ENCODE results near the gene HSPA4. TPM values are rescaled to one million over a fixed set of nuclear protein-coding genes. Genes with fewer than 3 reads are reported as not detected.
A peak's percentile ranks its signal among the peaks of the same experiment; 100 is the strongest.

The HSPA4 gene
- total and polyA plus RNA-seq, 2 of the 13 experiments (the other 11 are each of a cell fraction or from before 2014, with no cell fraction given) = 36.6 to 231 TPM

DNA sequence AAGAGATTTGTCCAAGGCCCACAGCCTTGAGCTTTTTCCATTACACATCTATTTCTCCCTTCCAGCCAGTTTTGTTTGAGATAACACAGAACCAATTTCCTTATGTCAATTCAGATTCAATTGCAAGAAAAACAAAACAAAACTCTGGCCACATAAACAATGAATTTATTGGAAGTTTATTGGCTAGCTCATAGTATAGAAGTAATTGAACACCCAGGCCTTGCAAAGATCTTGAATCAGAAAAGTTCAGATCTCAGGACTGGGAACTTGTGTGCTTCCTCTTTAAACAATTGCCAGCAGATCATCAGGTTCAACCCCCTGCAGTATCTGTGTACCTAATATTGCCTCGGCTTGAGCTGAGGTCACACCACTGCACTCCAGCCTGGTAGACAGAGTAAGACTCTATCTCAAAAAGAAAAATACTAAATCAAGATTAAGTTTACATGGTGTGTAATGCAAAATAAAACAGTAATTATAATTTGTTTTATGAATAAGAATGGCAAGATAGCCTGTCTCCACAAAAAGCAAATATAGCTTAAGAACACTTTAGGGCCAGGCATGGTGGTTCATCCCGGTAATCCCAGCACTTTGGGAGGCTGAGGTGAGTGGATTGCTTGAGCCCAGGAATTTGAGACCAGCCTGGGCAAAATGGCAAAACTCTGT, 21.3 kb upstream of the HSPA4 start:
- no peaks in the 10 kb centered on the region for H4K20me1 ChIP-seq (ENCODE audit: insufficient read depth, low read length)
- FAIRE-seq (peak; percentile 76), ATAC-seq (peak; percentile 18; the same call in 1 of the 3 replicates), DNase-seq (ENCODE audit: low spot score) (no peak)
- intact Hi-C loops (cut with micrococcal nuclease; ENCODE audit: unreplicated experiment) = loop anchor here (5.0 kb wide), 1 partner anchor 68 kb away; the partner anchor contains the start of gene AFF4
- peaks cover 8% of the 10 kb centered on the region for H3K79me2 ChIP-seq (ENCODE audit: insufficient read depth, low read length)
- ChIA-PET CTCF (ENCODE audit: low intra/inter-chr PET ratio, low total read pairs) (no interaction called here), POLR2A (interaction anchor here (0.6 to 5.2 kb wide), 4 partner anchors 13 to 68 kb away, joined by 3 to 101 read pairs (median 4); partner anchors contain the start of genes AFF4 and HSPA4)
- no peaks in the 10 kb centered on the region for H3K36me3 ChIP-seq (replicated peaks in 1 of 2; ENCODE audit: control insufficient read depth in 1 of 2, insufficient read depth in 2 of 2, low read length in 2 of 2)
- 0 out of 2 replicates have a peak overlapping the region, but pooled peaks have one; percentile 34 for H3K9ac ChIP-seq (ENCODE audit: insufficient read depth, low read depth, low read length)
- peaks cover 77% of the 10 kb centered on the region for H3K4me1 ChIP-seq (ENCODE audit: insufficient read depth, low read length)
- peak overlapping the region in 1 of 3 experiments; percentile 10; a peak in 1 of 6 replicates for H3K4me3 ChIP-seq (replicated peaks in 1 of 3; ENCODE audit: insufficient read depth in 1 of 3, low read depth in 2 of 3, low read length in 3 of 3)
- in situ Hi-C loops (cut with HindIII; ENCODE audit: extremely low pct_ligation_motif_present, low pct_unique_long_range_greater_than_20kb) = no loop called here
- peak overlapping the region; percentile 61 for H3K4me2 ChIP-seq (ENCODE audit: low read depth, low read length)
- H3K27ac ChIP-seq (ENCODE audit: extremely low read length, insufficient read depth, low read length) = peak overlapping the region; percentile 55
- H2AFZ ChIP-seq (ENCODE audit: low read length) = no peak overlapping the region
- WGBS (ENCODE audit: low lambda C conversion rate) = 13% methylated on average over 2 of the region's 2 CpGs
- no TSS peak for BruUV-seq (replicated peaks)
- TF ChIP-seq ZNF672 (CRISPR knock-in tag; IDR thresholded peaks at IDR 0.05) (peak; percentile 93), RXRA (CRISPR knock-in tag; IDR thresholded peaks at IDR 0.05) (no peak), ZFP91 (CRISPR knock-in tag; IDR thresholded peaks at IDR 0.05; ENCODE audit: borderline replicate concordance) (peak; percentile 43; the same call in 1 of the 2 replicates), SAP130 (CRISPR knock-in tag; IDR thresholded peaks at IDR 0.05; ENCODE audit: low read depth) (peak; percentile 19; the same call in 1 of the 2 replicates), SOX13 (IDR thresholded peaks at IDR 0.05) (no peak), SOX13 (CRISPR knock-in tag; conservative IDR thresholded peaks at IDR 0.05 in 1 of 2, IDR thresholded peaks at IDR 0.05 in 1 of 2) (peak in 1 of 2 experiments; percentile 20; a peak in 1 of 4 replicates), SNAI1 (CRISPR knock-in tag; IDR thresholded peaks at IDR 0.05; ENCODE audit: borderline replicate concordance) (no peak), SOX6 (IDR thresholded peaks at IDR 0.05) (no peak), SOX6 (CRISPR knock-in tag; IDR thresholded peaks at IDR 0.05) (0 out of 2 replicates have a peak, but pooled peaks have one; percentile 28), ZNF747 (CRISPR knock-in tag; IDR thresholded peaks at IDR 0.05; ENCODE audit: borderline replicate concordance) (no peak), POGZ (CRISPR knock-in tag; IDR thresholded peaks at IDR 0.05) (0 out of 2 replicates have a peak, but pooled peaks have one; percentile 13), SP1 (IDR thresholded peaks at IDR 0.05) (no peak), SP1 (CRISPR knock-in tag; IDR thresholded peaks at IDR 0.05) (no peak), ZSCAN12 (CRISPR knock-in tag; IDR thresholded peaks at IDR 0.05) (no peak), HHEX (CRISPR knock-in tag; IDR thresholded peaks at IDR 0.05) (no peak), HNF4A (CRISPR knock-in tag; IDR thresholded peaks at IDR 0.05) (peak; percentile 18; the same call in 1 of the 2 replicates)
- TF ChIP-seq, protein P1, sequence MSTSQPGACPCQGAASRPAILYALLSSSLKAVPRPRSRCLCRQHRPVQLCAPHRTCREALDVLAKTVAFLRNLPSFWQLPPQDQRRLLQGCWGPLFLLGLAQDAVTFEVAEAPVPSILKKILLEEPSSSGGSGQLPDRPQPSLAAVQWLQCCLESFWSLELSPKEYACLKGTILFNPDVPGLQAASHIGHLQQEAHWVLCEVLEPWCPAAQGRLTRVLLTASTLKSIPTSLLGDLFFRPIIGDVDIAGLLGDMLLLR (CRISPR knock-in tag; IDR thresholded peaks at IDR 0.05) = no peak
- TF ChIP-seq, protein P2, sequence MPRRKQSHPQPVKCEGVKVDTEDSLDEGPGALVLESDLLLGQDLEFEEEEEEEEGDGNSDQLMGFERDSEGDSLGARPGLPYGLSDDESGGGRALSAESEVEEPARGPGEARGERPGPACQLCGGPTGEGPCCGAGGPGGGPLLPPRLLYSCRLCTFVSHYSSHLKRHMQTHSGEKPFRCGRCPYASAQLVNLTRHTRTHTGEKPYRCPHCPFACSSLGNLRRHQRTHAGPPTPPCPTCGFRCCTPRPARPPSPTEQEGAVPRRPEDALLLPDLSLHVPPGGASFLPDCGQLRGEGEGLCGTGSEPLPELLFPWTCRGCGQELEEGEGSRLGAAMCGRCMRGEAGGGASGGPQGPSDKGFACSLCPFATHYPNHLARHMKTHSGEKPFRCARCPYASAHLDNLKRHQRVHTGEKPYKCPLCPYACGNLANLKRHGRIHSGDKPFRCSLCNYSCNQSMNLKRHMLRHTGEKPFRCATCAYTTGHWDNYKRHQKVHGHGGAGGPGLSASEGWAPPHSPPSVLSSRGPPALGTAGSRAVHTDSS (CRISPR knock-in tag; conservative IDR thresholded peaks at IDR 0.05) = no peak
- peaks cover 0 to 2% of the 10 kb centered on the region in 2 experiments; a peak in 1 of 5 replicates for H3K27me3 ChIP-seq (ENCODE audit: control insufficient read depth in 1 of 2, insufficient read depth in 2 of 2, low read length in 2 of 2)
- H3K9me3 ChIP-seq (ENCODE audit: low read length) = no peaks in the 10 kb centered on the region
